HK-2 (cell line): ENCODE results near the gene CD37.

Experiments used
- DNase-seq: peaks from one replicate; pipeline ENCODE4 v3.0.0-alpha.2; 2018; ENCODE audit not compliant: unreplicated experiment

The CD37 gene

DNA sequence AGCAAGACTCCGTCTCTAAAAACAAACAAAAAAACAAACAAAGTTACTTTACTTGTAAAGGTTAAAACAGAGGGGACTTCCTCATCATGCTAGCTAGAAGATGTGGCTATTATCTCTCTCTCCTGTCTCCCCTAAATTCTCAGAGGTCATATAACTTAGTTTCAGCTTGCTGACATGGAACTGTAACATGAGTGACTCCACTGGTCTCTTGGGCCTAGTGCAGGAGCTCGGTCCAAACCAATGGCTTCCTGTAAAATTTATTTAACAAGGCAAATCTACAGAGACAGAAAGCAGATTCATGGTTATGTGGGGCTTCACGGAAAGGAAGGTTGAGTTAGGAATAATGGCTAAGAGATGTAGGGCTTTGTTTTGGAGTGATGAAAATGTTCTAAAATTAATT, 43.3 kb downstream of the CD37 start:
- no peak for DNase-seq

DNA sequence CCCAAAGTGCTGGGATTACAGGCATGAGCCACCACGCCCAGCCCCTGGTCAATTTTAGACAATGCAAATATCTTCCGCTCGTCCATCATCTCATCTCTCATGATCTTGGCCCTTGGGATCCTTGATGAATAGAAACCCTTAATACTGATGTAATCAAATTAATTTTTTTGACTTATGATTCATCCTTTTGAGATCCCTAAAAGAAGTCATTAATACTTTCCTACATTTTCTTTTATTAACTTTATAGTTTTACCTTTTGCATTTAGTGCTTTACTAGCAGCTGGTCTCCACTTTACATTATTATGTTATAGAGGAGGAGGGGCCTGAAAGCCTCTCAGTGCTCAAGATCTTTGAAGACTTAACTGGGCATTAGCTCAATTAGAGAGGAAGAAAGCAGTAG, 45.2 kb downstream of the CD37 start:
- DNase-seq, result no peak

DNA sequence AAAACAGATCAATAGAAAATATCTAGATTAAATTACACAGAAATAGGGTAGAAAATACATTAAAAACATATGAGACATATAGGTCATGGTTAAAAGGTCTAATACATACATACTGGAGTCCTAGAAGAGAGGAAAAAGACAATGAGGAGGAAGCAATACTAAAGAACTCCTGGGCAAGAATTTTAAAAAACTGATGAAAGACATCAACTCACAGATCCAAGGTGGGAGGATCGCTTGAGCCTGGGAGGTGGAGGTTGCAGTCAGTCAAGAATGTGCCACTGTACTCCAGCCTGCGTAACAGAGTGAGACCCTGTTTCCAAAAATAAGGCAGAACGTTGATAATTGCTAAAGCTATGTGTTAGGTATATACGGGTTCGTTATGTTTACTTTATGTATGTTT, 47.4 kb downstream of the CD37 start:
- DNase-seq, result no peak

DNA sequence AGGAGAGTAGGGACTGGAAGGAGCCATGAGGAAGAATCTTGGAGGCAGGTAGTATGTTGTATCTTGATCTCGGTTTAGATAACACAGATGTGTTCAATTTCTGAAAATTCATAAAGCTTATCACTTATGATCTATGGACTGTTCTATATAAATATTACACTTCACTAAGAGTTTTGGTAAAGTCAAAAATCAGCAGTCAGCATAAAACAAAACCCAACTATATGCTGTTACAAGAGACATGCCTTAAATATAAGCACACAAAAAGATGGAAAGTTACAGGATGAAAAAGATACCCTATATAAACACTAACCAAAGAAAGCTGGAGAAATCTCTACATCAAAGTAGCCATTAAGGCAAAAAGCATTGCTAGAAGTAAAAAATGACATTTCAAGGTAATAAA, 48.4 kb downstream of the CD37 start:
- DNase-seq, result no peak

DNA sequence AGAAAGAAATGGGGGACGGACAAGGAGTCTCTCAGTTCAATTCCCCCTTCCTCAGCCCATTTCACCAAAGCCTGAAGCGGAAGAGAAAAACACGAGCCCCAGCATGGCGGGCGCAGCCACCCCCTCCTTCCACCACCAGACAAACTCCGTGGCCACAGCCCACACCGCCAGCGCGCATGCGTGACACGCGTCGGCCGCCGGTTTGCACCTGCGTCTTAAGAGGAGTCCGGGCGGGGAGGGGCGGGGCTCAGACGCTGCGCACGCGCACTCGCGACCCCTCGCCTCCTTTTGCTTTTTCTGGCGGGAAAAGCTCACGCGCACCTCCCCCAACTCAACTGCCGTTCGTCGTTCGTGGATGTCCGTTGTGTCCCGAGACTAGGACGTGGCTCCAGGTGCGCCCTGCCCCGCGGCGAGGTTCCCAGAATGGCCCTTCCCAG, 52.7 kb downstream of the CD37 start, which contains the start of gene KASH5:
Gene KASH5 (plus strand): TSS at position 314 of the 437 bp plus-strand sequence. CDS start 2,635 bp downstream, outside the sequence.
- DNase-seq, result no peak

DNA sequence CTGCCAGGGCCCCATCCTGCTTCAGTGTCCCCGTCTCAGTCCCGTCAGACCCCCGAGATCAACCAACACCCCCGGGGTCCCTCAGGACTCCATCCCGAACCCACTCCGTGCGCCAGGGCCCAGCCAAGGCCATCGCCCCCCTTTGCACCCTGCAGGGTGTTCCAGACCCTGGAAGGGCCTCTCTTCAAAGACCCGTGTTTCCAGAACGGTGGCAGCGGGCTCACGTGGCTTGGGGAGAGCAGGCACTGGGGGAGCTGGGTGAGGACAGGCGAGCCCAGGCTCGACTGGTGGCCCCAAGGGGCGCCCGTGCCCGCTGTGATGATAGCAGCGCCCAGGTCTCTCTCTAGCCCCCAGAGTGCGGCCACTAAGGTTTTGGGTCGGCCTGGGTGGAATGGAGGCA, 54.2 kb downstream of the CD37 start:
- no peak for DNase-seq
